ENCODE measurements around the gene ERRFI1. TPM values are rescaled to one million over a fixed set of nuclear protein-coding genes. Genes with fewer than 3 reads are reported as not detected.
A peak's percentile ranks its signal among the peaks of the same experiment; 100 is the strongest.

Gene ERRFI1
- total RNA-seq, 1 donor, result 70.4 TPM

- peak; percentile 13 for DNase-seq (ENCODE audit: low read depth)
- H3K4me3 ChIP-seq (ENCODE audit: low read depth, low read length), result no peak overlapping the region
- no peak for TF ChIP-seq CTCF (IDR thresholded peaks at IDR 0.05; ENCODE audit: insufficient read depth, low read depth, low read length)
Observed at GRCh38 chr1:8011016-8011415, 15.1 kb downstream of the ERRFI1 start.

DNA sequence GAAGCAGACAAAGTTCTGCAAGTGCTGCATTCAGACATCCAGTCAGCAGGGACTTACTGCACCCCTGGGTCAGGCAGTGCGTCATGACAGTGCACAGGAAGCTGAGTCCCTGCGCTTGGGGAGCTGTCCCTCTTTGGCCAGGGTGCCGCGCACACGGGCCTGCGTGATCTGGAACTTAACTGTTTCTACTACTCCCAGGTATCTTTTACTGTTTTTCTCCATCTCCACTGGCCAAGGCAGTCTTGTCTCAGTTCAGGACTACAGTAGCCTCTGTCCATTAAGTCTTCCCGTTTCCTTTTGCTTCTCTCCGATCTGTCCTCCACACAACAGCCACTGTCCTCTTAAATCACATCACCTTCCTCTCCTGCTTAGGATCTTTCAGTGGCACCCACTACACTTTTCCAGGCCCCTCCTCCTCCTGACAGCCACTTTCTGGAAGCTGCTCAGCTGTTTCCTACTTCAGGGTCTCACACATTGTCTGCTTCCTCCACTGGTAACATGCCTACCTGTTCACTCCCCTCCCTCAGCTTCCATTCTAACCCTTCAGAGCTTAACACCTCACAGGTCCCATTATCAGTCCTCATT lies 15.9 kb downstream of the ERRFI1 start:
- peak; percentile 43 for DNase-seq (ENCODE audit: low read depth)
- no peak for TF ChIP-seq CTCF (IDR thresholded peaks at IDR 0.05; ENCODE audit: insufficient read depth, low read depth, low read length)
- no peak overlapping the region for H3K4me3 ChIP-seq (ENCODE audit: low read depth, low read length)

DNA sequence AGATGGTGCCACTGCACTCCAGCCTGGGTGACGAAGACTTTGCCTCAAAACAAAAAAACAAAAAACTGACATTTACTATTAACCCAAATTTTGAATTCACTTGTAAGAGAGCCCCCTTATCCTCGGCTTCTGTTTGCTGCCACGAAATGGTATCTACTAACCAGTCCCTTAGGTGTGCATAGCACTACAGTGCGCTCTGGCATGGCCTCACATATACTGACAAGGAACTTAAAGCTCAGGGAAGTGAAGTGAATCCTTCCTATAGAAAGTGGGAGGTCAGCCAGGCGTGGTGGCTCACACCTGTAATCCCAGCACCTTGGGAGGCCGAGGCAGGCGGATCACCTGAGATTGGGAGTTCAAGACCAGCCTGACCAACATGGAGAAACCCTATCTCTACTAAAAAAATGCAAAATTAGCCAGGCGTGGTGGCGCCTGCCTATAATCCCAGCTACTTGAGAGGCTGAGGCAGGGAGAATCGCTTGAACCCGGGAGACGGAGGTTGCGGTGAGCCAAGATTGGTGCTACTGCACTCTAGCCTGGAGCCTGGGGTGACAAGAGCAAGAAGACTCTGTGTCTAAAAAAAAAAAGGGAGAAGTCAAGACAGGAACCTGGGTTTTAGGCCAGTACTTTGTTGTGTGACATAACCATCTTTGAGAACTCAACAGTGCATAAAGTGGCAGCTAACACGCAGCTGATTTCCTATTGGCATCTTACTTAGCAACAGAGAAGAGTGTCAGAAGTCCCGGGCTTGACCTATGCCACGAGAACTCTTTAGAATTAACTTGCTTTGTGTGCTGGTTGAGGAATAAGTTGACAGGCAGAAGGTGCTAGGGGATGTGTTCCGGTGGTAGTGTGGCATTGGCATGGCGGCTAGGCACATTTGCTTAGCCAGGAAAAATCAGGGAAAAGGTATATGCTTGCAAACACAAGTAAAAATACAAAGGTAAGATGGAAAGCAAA lies 16.8 kb downstream of the ERRFI1 start:
- DNase-seq (ENCODE audit: low read depth), result peak; percentile 30
- TF ChIP-seq CTCF (IDR thresholded peaks at IDR 0.05; ENCODE audit: insufficient read depth, low read depth, low read length), result no peak
- no peak overlapping the region for H3K4me3 ChIP-seq (ENCODE audit: low read depth, low read length)

- H3K4me3 ChIP-seq (ENCODE audit: low read depth, low read length), result no peak overlapping the region
- DNase-seq (ENCODE audit: low read depth), result peak; percentile 54
- no peak for TF ChIP-seq CTCF (IDR thresholded peaks at IDR 0.05; ENCODE audit: insufficient read depth, low read depth, low read length)
Observed at GRCh38 chr1:8006037-8006963, 19.8 kb downstream of the ERRFI1 start.

DNA sequence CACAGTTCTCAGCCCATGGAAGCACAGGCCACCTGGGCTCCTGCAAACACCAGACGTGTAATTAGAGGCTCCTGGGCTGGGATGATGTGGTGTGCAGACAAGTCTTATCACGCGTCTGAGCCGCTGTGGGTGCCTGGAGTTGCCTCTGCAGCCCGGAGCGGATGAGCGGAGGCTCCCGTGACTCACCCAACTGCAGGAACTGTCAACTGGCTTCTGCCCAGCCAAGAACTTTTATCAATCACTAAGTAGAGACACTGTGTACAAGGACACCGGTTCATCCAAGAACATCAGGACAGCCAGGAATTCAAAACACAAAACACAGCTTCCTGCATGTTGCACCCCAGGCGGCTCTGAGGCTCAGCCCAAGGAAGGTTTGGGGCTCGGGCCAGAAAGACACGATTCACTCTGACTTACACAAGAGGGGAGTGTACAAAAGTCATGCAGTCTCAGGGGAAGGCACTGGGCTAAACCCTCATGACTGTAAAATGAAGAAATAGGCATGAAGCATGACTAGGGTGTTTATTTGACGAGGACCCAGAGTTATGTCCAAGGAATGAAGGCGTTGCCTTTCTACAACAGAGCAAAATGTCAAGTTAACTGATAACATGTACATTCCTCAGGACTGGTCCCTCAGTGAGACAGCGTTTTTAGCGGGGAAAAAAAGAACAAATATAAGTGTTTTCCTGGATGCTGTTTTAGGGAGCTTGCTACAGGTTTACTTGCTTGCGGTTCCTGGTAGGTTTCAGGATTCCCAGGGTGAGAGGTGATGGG lies 21.1 kb downstream of the ERRFI1 start:
- TF ChIP-seq CTCF (IDR thresholded peaks at IDR 0.05; ENCODE audit: insufficient read depth, low read depth, low read length), result no peak
- peak overlapping the region; percentile 22 for H3K4me3 ChIP-seq (ENCODE audit: low read depth, low read length)
- peak; percentile 99 for DNase-seq (ENCODE audit: low read depth)
